GM23248 (cell line): ENCODE results near the gene STOX1.

Source experiments
- EZH2 ChIP-seq: fragments of 200-600 bp; sonication (generic); IDR thresholded peaks from 2 replicates; pipeline ENCODE4 v1.6.1; 2018; ENCODE audit warnings: antibody characterized with exemption, mild to moderate bottlenecking; ENCODE audit not compliant: insufficient read depth, poor library complexity, severe bottlenecking
- EZH2phosphoT487 ChIP-seq: fragments of 200-600 bp; sonication (generic); IDR thresholded peaks from 2 replicates; pipeline ENCODE4 v1.6.1; 2018; ENCODE audit warnings: antibody characterized with exemption, moderate library complexity, mild to moderate bottlenecking, low read depth; ENCODE audit not compliant: insufficient read depth

DNA sequence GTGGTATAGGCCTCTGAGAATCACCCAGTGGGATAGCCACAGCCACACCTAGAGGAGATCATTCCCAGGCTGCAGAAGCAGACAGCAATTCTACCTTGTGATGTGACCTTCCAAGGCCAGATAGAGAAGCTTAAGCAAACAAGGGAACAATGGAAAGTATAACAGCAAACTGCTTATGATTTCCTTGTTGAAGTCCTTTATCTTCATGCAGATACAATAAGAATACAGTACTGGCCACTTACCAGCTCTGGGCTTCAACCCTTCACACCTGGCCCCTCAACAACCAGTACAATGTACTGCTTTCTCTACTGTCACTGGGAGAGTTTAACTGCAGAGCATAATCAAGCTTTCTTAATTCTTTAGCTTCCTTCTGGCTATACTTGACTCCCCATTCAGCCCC lies 51.2 kb downstream of the STOX1 start:
- no peak for TF ChIP-seq EZH2phosphoT487
- no peak for TF ChIP-seq EZH2
